CD14-positive monocyte (primary cell): Measurements from ENCODE around the gene TENM3. TPM values are rescaled to one million over a fixed set of nuclear protein-coding genes. Genes with fewer than 3 reads are reported as not detected.

Source experiments
- DNase-seq, 3 donors: peaks; one replicate each; pipeline ENCODE4 v3.0.0-alpha.2; 2011 to 2022
- H2AFZ ChIP-seq: 2 replicates; pipeline ENCODE4 v1.6.0; 2012; ENCODE audit warnings: mild to moderate bottlenecking, low read depth, low read length, inconsistent platforms; ENCODE audit not compliant: insufficient read depth, poor library complexity, severe bottlenecking
- H3K27ac ChIP-seq, 2 donors: 1 replicate in 1 of 2; 2 replicates in 1 of 2; pipeline ENCODE4 v1.5.1; 2012 to 2013; ENCODE audit warnings: low read length in 2 of 2, control low read depth in 1 of 2, inconsistent platforms in 1 of 2, low read depth in 1 of 2, mild to moderate bottlenecking in 1 of 2
- H3K27me3 ChIP-seq, 2 donors: one replicate each; pipeline versions ENCODE4 v1.6.0 to v1.6.1; 2011 to 2013; ENCODE audit warnings: low read length in 2 of 2; ENCODE audit not compliant: control insufficient read depth in 2 of 2, insufficient read depth in 2 of 2
- H3K36me3 ChIP-seq, 2 donors: replicated peaks in 1 of 2; 1 replicate in 1 of 2; 2 replicates in 1 of 2; pipeline versions ENCODE4 v1.5.1 to v1.6.1; 2012 to 2013; ENCODE audit warnings: low read length in 2 of 2, control low read depth in 1 of 2, inconsistent platforms in 1 of 2, mild to moderate bottlenecking in 1 of 2; ENCODE audit not compliant: insufficient read depth in 2 of 2, control insufficient read depth in 1 of 2
- H3K4me1 ChIP-seq, 2 donors: 1 replicate in 1 of 2; 2 replicates in 1 of 2; pipeline versions ENCODE4 v1.5.1 to v1.6.1; 2012 to 2013; ENCODE audit warnings: low read length in 2 of 2, control low read depth in 1 of 2, inconsistent platforms in 1 of 2, mild to moderate bottlenecking in 1 of 2, moderate library complexity in 1 of 2; ENCODE audit not compliant: insufficient read depth in 2 of 2, control insufficient read depth in 1 of 2
- H3K4me2 ChIP-seq: replicated peaks from 2 replicates; pipeline ENCODE3; 2012; ENCODE audit warnings: low read length, moderate library complexity, mild to moderate bottlenecking; ENCODE audit not compliant: poor library complexity, severe bottlenecking; ENCODE audit errors: extremely low read depth
- H3K4me3 ChIP-seq, 3 experiments: fragments of 200-600 bp in 1 of 3; sonication (generic) in 1 of 3; replicated peaks in 1 of 3; 1 replicate in 2 of 3; 2 replicates in 1 of 3; pipeline ENCODE4 v1.5.1; 2011 to 2013; ENCODE audit warnings: low read length in 3 of 3, mild to moderate bottlenecking in 3 of 3, control low read depth in 2 of 3, low read depth in 2 of 3, inconsistent platforms in 1 of 3, moderate library complexity in 1 of 3
- H3K79me2 ChIP-seq: 2 replicates; pipeline ENCODE4 v1.6.0; 2012; ENCODE audit warnings: mild to moderate bottlenecking, control low read depth, inconsistent platforms, low read length, moderate library complexity; ENCODE audit not compliant: insufficient read depth
- H3K9ac ChIP-seq: 2 replicates; pipeline ENCODE4 v1.6.0; 2017; ENCODE audit warnings: low read length, mild to moderate bottlenecking; ENCODE audit not compliant: insufficient read depth, poor library complexity, severe bottlenecking
- H3K9me3 ChIP-seq, 2 donors: replicated peaks in 1 of 2; 1 replicate in 1 of 2; 2 replicates in 1 of 2; pipeline versions ENCODE4 v1.5.1 to v1.6.1; 2012 to 2013; ENCODE audit warnings: low read length in 2 of 2, control low read depth in 1 of 2; ENCODE audit not compliant: control insufficient read depth in 1 of 2, insufficient read depth in 1 of 2
- H4K20me1 ChIP-seq: 2 replicates; pipeline ENCODE4 v1.6.0; 2012; ENCODE audit warnings: mild to moderate bottlenecking, low read length, control low read depth, moderate library complexity; ENCODE audit not compliant: insufficient read depth
- H3K27ac Mint-ChIP-seq, 7 donors: one replicate each; pipeline ENCODE4 v1.8.0; 2020; ENCODE audit warnings: mild to moderate bottlenecking in 7 of 7, mixed read lengths in 7 of 7, moderate library complexity in 6 of 7, inconsistent platforms in 2 of 7
- H3K27me3 Mint-ChIP-seq, 3 donors: one replicate each; pipeline ENCODE4 v1.8.0; 2021 to 2022; ENCODE audit warnings: low read depth in 3 of 3, mild to moderate bottlenecking in 3 of 3, mixed read lengths in 3 of 3, moderate library complexity in 3 of 3, inconsistent platforms in 1 of 3
- H3K36me3 Mint-ChIP-seq, 2 donors: one replicate each; pipeline ENCODE4 v1.8.0; 2020; ENCODE audit warnings: mixed read lengths in 2 of 2, inconsistent platforms in 1 of 2, mild to moderate bottlenecking in 1 of 2
- H3K4me1 Mint-ChIP-seq: one replicate; pipeline ENCODE4 v1.8.0; 2020; ENCODE audit warnings: mild to moderate bottlenecking, mixed read lengths
- H3K4me3 Mint-ChIP-seq, 2 donors: one replicate each; pipeline ENCODE4 v1.8.0; 2020; ENCODE audit warnings: mild to moderate bottlenecking in 2 of 2, mixed read lengths in 2 of 2, moderate library complexity in 1 of 2
- H3K9me3 Mint-ChIP-seq, 7 donors: one replicate each; pipeline ENCODE4 v1.8.0; 2020 to 2022; ENCODE audit warnings: mixed read lengths in 7 of 7, mild to moderate bottlenecking in 6 of 7, moderate library complexity in 6 of 7, inconsistent platforms in 2 of 7
- CTCF ChIP-seq: fragments of 200-600 bp; IDR thresholded peaks from one replicate; pipeline ENCODE4 v1.8.0; 2022; ENCODE audit warnings: antibody characterized with exemption, mild to moderate bottlenecking
- WGBS: methylation state at CpG from one replicate; pipeline ENCODE4 v1.1.5; 2013; ENCODE audit warnings: missing lambda C conversion rate; ENCODE audit not compliant: insufficient coverage; 5-methylcytosine and 5-hydroxymethylcytosine counted together
- intact Hi-C, 2 donors: fragments of 100-400 bp; cut with micrococcal nuclease; formaldehyde crosslinking; loops; one replicate each; pipeline versions ENCODE4 v1.15.0 to v1.15.1; 2023
- polyA plus RNA-seq, 3 donors: library from polyadenylated mRNA; depleted of rRNA in 1 of 3; unstranded in 2 of 3; stranded (reverse) in 1 of 3; fragments of 300-500 nt in 2 of 3; fragments of >200 nt in 1 of 3; fragmentation: Illumina TruSeq in 2 of 3; gene quantifications; 1 replicate in 2 of 3; 2 replicates in 1 of 3; pipeline ENCODE4 v1.2.3, GENCODE V29; 2012 to 2021

Gene TENM3
- polyA plus RNA-seq, 3 donors = not detected

- WGBS = 89% methylated on average over 1 of the region's 1 CpG
- TF ChIP-seq CTCF = no peak
- Histone ChIP-seq H4K20me1 (no peaks in the 10 kb centered on the region), H3K27me3 (no peaks in the 10 kb centered on the region), H3K4me3 (no peak overlapping the region), H3K27ac (no peak overlapping the region), H3K4me1 (no peaks in the 10 kb centered on the region), H3K36me3 (no peaks in the 10 kb centered on the region), H3K9me3 (no peaks in the 10 kb centered on the region), H3K9ac (no peak overlapping the region), H2AFZ (no peak overlapping the region), H3K79me2 (no peaks in the 10 kb centered on the region), H3K4me2 (no peak overlapping the region)
- Mint-ChIP-seq H3K9me3 (peaks cover 0 to 7% (median 2%) of the 10 kb centered on the region in 7 donors), H3K36me3 (no peaks in the 10 kb centered on the region), H3K27ac (no peak overlapping the region), H3K4me1 (no peaks in the 10 kb centered on the region), H3K4me3 (no peak overlapping the region), H3K27me3 (peaks cover 2% of the 10 kb centered on the region in 3 donors)
- no peak for DNase-seq
- intact Hi-C loops = no loop called here
Measured at GRCh38 chr4:182432819-182433218, 189.6 kb downstream of the TENM3 start.

- no peak overlapping the region for H3K27ac Mint-ChIP-seq
Measured at GRCh38 chr4:182434720-182435119, 191.5 kb downstream of the TENM3 start.

More at GRCh38 chr4:182434720-182435119, 191.5 kb downstream of the TENM3 start:
- H3K36me3 Mint-ChIP-seq = no peaks in the 10 kb centered on the region
- H3K36me3 ChIP-seq = no peaks in the 10 kb centered on the region
- H2AFZ ChIP-seq = no peak overlapping the region
- H3K27ac ChIP-seq = no peak overlapping the region
- no peaks in the 10 kb centered on the region for H3K4me1 ChIP-seq
- H3K79me2 ChIP-seq = no peaks in the 10 kb centered on the region
- H3K9me3 ChIP-seq = no peaks in the 10 kb centered on the region
- peaks cover 2 to 3% (median 2%) of the 10 kb centered on the region in 3 donors for H3K27me3 Mint-ChIP-seq
- TF ChIP-seq CTCF = no peak
- H3K4me2 ChIP-seq = no peak overlapping the region
- 75% methylated on average over 2 of the region's 4 CpGs for WGBS
- no peaks in the 10 kb centered on the region for H4K20me1 ChIP-seq
- no peaks in the 10 kb centered on the region for H3K4me1 Mint-ChIP-seq
- peaks cover 0 to 7% (median 2%) of the 10 kb centered on the region in 7 donors for H3K9me3 Mint-ChIP-seq
- H3K4me3 Mint-ChIP-seq = no peak overlapping the region
- H3K9ac ChIP-seq = no peak overlapping the region
- intact Hi-C loops = no loop called here
- DNase-seq = no peak
- H3K4me3 ChIP-seq = no peak overlapping the region
- no peaks in the 10 kb centered on the region for H3K27me3 ChIP-seq
